Esophagus muscularis mucosa (tissue), 4 donors: ENCODE measurements around the gene ITPA. TPM values are rescaled to one million over a fixed set of nuclear protein-coding genes. Genes with fewer than 3 reads are reported as not detected.

Experiments used
- DNase-seq: peaks from one replicate; pipeline ENCODE4 v3.0.0-alpha.2; 2017; ENCODE audit errors: extremely low spot score
- H3K27ac ChIP-seq, 4 donors: fragments of 200-600 bp; sonication (generic); replicated peaks in 1 of 4; 1 replicate in 3 of 4; 2 replicates in 1 of 4; pipeline ENCODE4 v1.5.1; 2016 to 2019; ENCODE audit warnings: mild to moderate bottlenecking in 1 of 4
- H3K27me3 ChIP-seq, 4 donors: fragments of 200-600 bp; sonication (generic); one replicate each; pipeline versions ENCODE4 v1.5.1 to v1.6.0; 2016 to 2019
- H3K36me3 ChIP-seq, 4 donors: fragments of 200-600 bp; sonication (generic); one replicate each; pipeline ENCODE4 v1.5.1; 2016 to 2019
- H3K4me1 ChIP-seq, 4 donors: fragments of 200-600 bp; sonication (generic); one replicate each; pipeline ENCODE4 v1.5.1; 2016 to 2019
- H3K4me3 ChIP-seq, 4 donors: fragments of 200-600 bp; sonication (generic); 1 replicate in 2 of 4; 2 replicates in 2 of 4; pipeline ENCODE4 v1.5.1; 2016 to 2019; ENCODE audit warnings: mild to moderate bottlenecking in 4 of 4, moderate library complexity in 1 of 4
- H3K9me3 ChIP-seq, 4 donors: fragments of 200-600 bp; sonication (generic); 1 replicate in 3 of 4; 2 replicates in 1 of 4; pipeline ENCODE4 v1.5.1; 2016 to 2019
- CTCF ChIP-seq, 3 experiments: fragments of 200-600 bp in 2 of 3; fragments of 450-650 bp in 1 of 3; sonication (generic) in 2 of 3; IDR thresholded peaks; one replicate each; pipeline ENCODE4 v1.5.1; 2017 to 2019; ENCODE audit warnings: antibody characterized with exemption in 3 of 3, mild to moderate bottlenecking in 2 of 3, moderate library complexity in 1 of 3
- EP300 ChIP-seq: sonication (generic); formaldehyde crosslinking; IDR thresholded peaks from one replicate; pipeline ENCODE4 v1.6.1; 2017; ENCODE audit warnings: antibody characterized with exemption
- POLR2A ChIP-seq: fragments of 450-650 bp; IDR thresholded peaks from one replicate; pipeline ENCODE4 v1.6.1; 2017; ENCODE audit warnings: antibody characterized with exemption, moderate library complexity, mild to moderate bottlenecking, low read depth
- POLR2AphosphoS5 ChIP-seq, 2 donors: sonication (generic); formaldehyde crosslinking; IDR thresholded peaks; one replicate each; pipeline ENCODE4 v1.6.1; 2017; ENCODE audit warnings: antibody characterized with exemption in 2 of 2
- WGBS: methylation state at CpG from one replicate; pipeline ENCODE4 v1.1.5; 2018; 5-methylcytosine and 5-hydroxymethylcytosine counted together
- intact Hi-C: fragments of 100-400 bp; cut with DNase I; formaldehyde crosslinking; loops from one replicate; pipeline ENCODE4 v1.15.1; 2023
- total RNA-seq, 4 donors: library from RNA; depleted of rRNA; stranded (reverse); fragments of >200 nt; gene quantifications; one replicate each; pipeline versions ENCODE4 v1.1.0 to v1.2.1, GENCODE V29; 2016

ITPA gene
- total RNA-seq, 4 donors from 2014 or later: 18.7 to 30.0 (median 27.8) TPM

- TF ChIP-seq EP300 (no peak), POLR2A (no peak), CTCF (IDR thresholded peaks at IDR 0.05) (no peak), POLR2AphosphoS5 (IDR thresholded peaks at IDR 0.05) (no peak)
- WGBS: 76% methylated on average over 14 of the region's 25 CpGs
- Histone ChIP-seq H3K9me3 (no peaks in the 10 kb centered on the region), H3K27me3 (peaks cover 7 to 82% (median 29%) of the 10 kb centered on the region in 4 donors), H3K4me1 (peaks cover 20 to 30% (median 28%) of the 10 kb centered on the region in 4 donors), H3K27ac (no peak overlapping the region), H3K36me3 (no peaks in the 10 kb centered on the region), H3K4me3 (peak overlapping the region in 2 of 4 donors; percentile 63 to 74)
- DNase-seq: no peak
- intact Hi-C loops: no loop called here
Measured at GRCh38 chr20:3237011-3237957, 28.0 kb downstream of the ITPA start.

GRCh38 chr20:3237958-3238615, 28.8 kb downstream of the ITPA start:
- no peaks in the 10 kb centered on the region for H3K9me3 ChIP-seq
- no peak for TF ChIP-seq POLR2A
- TF ChIP-seq EP300: no peak
- no peak for TF ChIP-seq POLR2AphosphoS5 (IDR thresholded peaks at IDR 0.05)
- peaks cover 7 to 90% (median 29%) of the 10 kb centered on the region in 4 donors for H3K27me3 ChIP-seq
- no peaks in the 10 kb centered on the region for H3K36me3 ChIP-seq
- WGBS: 14% methylated on average over 12 of the region's 59 CpGs
- H3K4me3 ChIP-seq: peak overlapping the region; percentile 63 to 80 (median 69)
- H3K27ac ChIP-seq: no peak overlapping the region
- H3K4me1 ChIP-seq: peaks cover 20 to 30% (median 28%) of the 10 kb centered on the region in 4 donors
- DNase-seq: no peak
- intact Hi-C loops: no loop called here

DNA sequence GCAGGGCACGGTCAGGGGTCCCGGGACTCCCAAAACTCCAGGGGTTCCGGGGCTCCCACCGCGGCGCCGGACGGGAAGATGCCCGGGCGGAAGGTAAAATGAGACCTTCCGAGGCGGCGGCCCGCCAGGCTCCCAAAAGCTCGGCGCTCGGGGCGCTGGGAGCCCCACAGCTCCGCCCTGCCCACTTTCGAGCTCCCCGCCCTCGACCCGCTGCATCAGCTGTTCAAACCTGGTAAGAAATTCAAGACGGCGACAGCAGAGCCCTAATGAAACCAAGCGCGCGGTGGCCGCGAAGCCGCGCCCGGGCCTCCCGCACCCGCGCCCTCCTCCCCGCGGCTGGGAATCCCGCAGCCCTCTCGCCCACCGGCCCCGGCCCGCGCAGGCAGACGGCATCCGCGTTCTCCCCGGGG, 29.3 kb downstream of the ITPA start:
- Histone ChIP-seq H3K9me3 (no peaks in the 10 kb centered on the region), H3K27me3 (peaks cover 7 to 95% (median 29%) of the 10 kb centered on the region in 4 donors), H3K27ac (no peak overlapping the region), H3K4me3 (peak overlapping the region; percentile 63 to 80 (median 69)), H3K36me3 (no peaks in the 10 kb centered on the region), H3K4me1 (peaks cover 20 to 30% (median 28%) of the 10 kb centered on the region in 4 donors)
- DNase-seq: no peak
- WGBS: no CpG with 5 or more reads among the region's 48 CpGs
- TF ChIP-seq POLR2A (no peak), EP300 (no peak), POLR2AphosphoS5 (IDR thresholded peaks at IDR 0.05) (no peak), CTCF (IDR thresholded peaks at IDR 0.05) (no peak)
- intact Hi-C loops: no loop called here

DNA sequence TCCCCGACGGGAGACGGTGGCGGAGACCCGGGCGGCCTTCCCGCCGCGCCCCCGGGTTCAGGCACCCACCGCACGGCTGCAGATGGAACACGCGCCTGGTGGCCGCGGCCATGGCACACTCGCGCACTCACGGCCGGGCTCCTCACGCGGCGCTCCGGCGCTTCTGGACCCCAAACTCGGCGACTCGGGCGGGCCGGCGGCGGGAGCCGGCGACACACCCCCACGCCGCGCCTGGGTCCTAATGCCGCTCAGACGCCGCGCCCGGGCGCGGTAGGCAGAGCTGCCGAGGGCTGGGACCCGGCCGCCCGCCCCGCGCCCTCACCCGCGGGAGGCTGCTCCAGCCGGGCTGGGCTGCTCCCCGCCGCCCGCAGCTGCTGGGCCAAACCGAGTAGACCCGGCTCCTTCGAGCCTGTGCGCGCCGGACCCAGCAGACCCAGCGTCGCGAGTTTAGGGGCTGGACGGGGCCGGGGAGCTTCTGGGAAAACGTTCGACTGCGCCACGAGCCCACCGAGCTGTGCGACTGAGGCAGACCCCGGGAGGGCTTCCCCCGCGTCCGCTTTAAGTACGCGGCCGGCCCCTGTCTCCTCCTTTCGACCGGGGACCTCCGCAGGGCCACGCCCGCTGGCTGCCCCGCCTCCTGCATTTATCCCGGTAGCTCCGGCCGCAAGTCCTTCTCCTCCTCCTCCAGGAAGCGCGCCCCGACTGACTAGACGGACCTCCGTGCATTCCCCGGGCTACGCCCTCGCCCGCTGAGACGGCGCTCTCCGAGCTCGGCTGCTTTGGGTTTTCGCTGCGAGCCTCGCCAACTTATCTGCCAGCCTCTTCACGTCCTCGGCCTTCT, 29.9 kb downstream of the ITPA start, which contains the start of gene SLC4A11:
TSS of gene SLC4A11 (minus strand) at position 165 of the 841 bp plus-strand sequence. CDS start at position 112, 53 bp downstream.
- 0% methylated on average over 9 of the region's 107 CpGs for WGBS
- peak within 1 kb of the TSS in 1 of 4 donors; percentile 3 for H3K27ac ChIP-seq
- H3K9me3 ChIP-seq: no peaks in the 10 kb centered on the region
- no peaks in the 10 kb centered on the region for H3K36me3 ChIP-seq
- peaks cover 20 to 30% (median 28%) of the 10 kb centered on the region in 4 donors for H3K4me1 ChIP-seq
- DNase-seq: no peak
- intact Hi-C loops: no loop called here
- peak within 1 kb of the TSS; percentile 63 to 80 (median 69) for H3K4me3 ChIP-seq
- H3K27me3 ChIP-seq: peaks cover 7 to 99% (median 29%) of the 10 kb centered on the region in 4 donors
- TF ChIP-seq POLR2A (no peak), POLR2AphosphoS5 (IDR thresholded peaks at IDR 0.05) (no peak), EP300 (no peak), CTCF (IDR thresholded peaks at IDR 0.05) (no peak)
